Adrenal gland (tissue), 12 donors: ENCODE measurements around the gene FCHSD2. TPM values are rescaled to one million over a fixed set of nuclear protein-coding genes. Genes with fewer than 3 reads are reported as not detected.

Experiments
- DNase-seq, 7 donors: peaks; one replicate each; pipeline ENCODE4 v3.0.0-alpha.2; 2019 to 2020
- H3K27ac ChIP-seq, 5 donors: fragments of 200-600 bp; sonication (generic) in 4 of 5; 1 replicate in 3 of 5; 2 replicates in 2 of 5; pipeline versions ENCODE4 v1.5.1 to v1.8.0; 2016 to 2020; ENCODE audit warnings: mild to moderate bottlenecking in 1 of 5
- H3K27me3 ChIP-seq: fragments of 200-600 bp; 2 replicates; pipeline ENCODE4 v1.8.0; 2021
- H3K36me3 ChIP-seq, 2 donors: fragments of 200-600 bp; replicated peaks in 1 of 2; 1 replicate in 1 of 2; 2 replicates in 1 of 2; pipeline versions ENCODE4 v1.5.1 to v1.8.0; 2018 to 2022
- H3K4me1 ChIP-seq, 2 donors: fragments of 200-600 bp; replicated peaks in 1 of 2; 1 replicate in 1 of 2; 2 replicates in 1 of 2; pipeline versions ENCODE4 v1.5.1 to v1.8.0; 2018 to 2021
- H3K4me3 ChIP-seq, 4 donors: fragments of 200-600 bp; sonication (generic) in 3 of 4; one replicate each; pipeline ENCODE4 v1.5.1; 2016 to 2018
- H3K9me3 ChIP-seq, 3 donors: fragments of 200-600 bp; sonication (generic) in 1 of 3; replicated peaks in 1 of 3; 1 replicate in 2 of 3; 2 replicates in 1 of 3; pipeline versions ENCODE4 v1.5.1 to v1.8.0; 2016 to 2021
- POLR2A ChIP-seq, 2 donors: fragments of 450-650 bp; IDR thresholded peaks; one replicate each; pipeline ENCODE4 v1.6.1; 2017; ENCODE audit warnings: antibody characterized with exemption in 2 of 2, mild to moderate bottlenecking in 2 of 2, moderate library complexity in 1 of 2
- WGBS, 4 donors: extraction: QIAGEN DNeasy Blood & Tissue Kit in 2 of 4; methylation state at CpG; one replicate each; pipeline versions ENCODE4 v1.1.5 to v1.1.7; 2013 to 2017; 5-methylcytosine and 5-hydroxymethylcytosine counted together
- intact Hi-C, 2 donors: fragments of 100-400 bp; cut with DNase I; formaldehyde crosslinking; loops; one replicate each; pipeline versions ENCODE4 v1.14.1 to v1.15.0; 2022 to 2023
- polyA plus RNA-seq, 3 donors: library from polyadenylated mRNA; stranded (reverse); fragments of 200-250 nt in 2 of 3; fragments of 350-450 nt in 1 of 3; fragmentation: Illumina TruSeq in 1 of 3; extraction: RNeasy Lipid Tissue Mini Kit (QIAGEN cat#74804) in 1 of 3; gene quantifications; one replicate each; pipeline ENCODE4 v1.2.3, GENCODE V29; 2013 to 2014
- total RNA-seq, 9 donors: library from RNA; depleted of rRNA in 4 of 9; stranded (reverse); fragments of >200 nt in 4 of 9; fragments of 120-200 nt in 1 of 9; fragmentation: NEBNext Ultra II Directional in 1 of 9; extraction: Animal tissue kit (Norgen Biotek cat#: 25700) in 1 of 9; gene quantifications; one replicate each; pipeline versions ENCODE4 v1.1.0 to v1.2.4, GENCODE V29; 2013 to 2023
- TF ChIP-seq, protein P1 (sequence below), 6 experiments: fragments of 450-650 bp in 4 of 6; fragments of 200-600 bp in 2 of 6; sonication (generic) in 1 of 6; IDR thresholded peaks; 1 replicate in 5 of 6; 2 replicates in 1 of 6; pipeline versions ENCODE4 v1.5.1 to v1.8.0; 2016 to 2021; ENCODE audit warnings: antibody characterized with exemption in 6 of 6, mild to moderate bottlenecking in 2 of 6, moderate library complexity in 1 of 6
- donor health status: healthy with polysubstance abuse.
- donor health status: Bipolar disorder and iron deficiency.
- donor health status: DM: yes; HTN: yes; CAD: no.
- donor health status: DM: no; HTN: no; CAD: no.
- donor health status: DM: no; HTN: no; CAD: no.
- donor health status: DM: yes; HTN: yes; CAD: no.

The FCHSD2 gene
- total and polyA plus RNA-seq, 12 donors: 14.6 to 67.2 (median 32.7) TPM

GRCh38 chr11:72826942-72827480, 315.1 kb downstream of the FCHSD2 start:
- Histone ChIP-seq H3K9me3 (no peaks in the 10 kb centered on the region), H3K27ac (peak overlapping the region in 4 of 5 donors; percentile 45 to 87 (median 76)), H3K27me3 (no peaks in the 10 kb centered on the region), H3K4me3 (no peak overlapping the region), H3K36me3 (peaks cover 0 to 2% of the 10 kb centered on the region in 2 donors), H3K4me1 (peaks cover 23 to 28% of the 10 kb centered on the region in 2 donors)
- TF ChIP-seq POLR2A (IDR thresholded peaks at IDR 0.05): no peak
- TF ChIP-seq, protein P1, sequence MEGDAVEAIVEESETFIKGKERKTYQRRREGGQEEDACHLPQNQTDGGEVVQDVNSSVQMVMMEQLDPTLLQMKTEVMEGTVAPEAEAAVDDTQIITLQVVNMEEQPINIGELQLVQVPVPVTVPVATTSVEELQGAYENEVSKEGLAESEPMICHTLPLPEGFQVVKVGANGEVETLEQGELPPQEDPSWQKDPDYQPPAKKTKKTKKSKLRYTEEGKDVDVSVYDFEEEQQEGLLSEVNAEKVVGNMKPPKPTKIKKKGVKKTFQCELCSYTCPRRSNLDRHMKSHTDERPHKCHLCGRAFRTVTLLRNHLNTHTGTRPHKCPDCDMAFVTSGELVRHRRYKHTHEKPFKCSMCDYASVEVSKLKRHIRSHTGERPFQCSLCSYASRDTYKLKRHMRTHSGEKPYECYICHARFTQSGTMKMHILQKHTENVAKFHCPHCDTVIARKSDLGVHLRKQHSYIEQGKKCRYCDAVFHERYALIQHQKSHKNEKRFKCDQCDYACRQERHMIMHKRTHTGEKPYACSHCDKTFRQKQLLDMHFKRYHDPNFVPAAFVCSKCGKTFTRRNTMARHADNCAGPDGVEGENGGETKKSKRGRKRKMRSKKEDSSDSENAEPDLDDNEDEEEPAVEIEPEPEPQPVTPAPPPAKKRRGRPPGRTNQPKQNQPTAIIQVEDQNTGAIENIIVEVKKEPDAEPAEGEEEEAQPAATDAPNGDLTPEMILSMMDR (IDR thresholded peaks at IDR 0.05): no peak
- WGBS, 4 donors: 91 to 94% (median 92%) methylated on average over 3 to 8 of the region's 8 CpGs
- intact Hi-C loops: loop anchor here in 1 of 2 donors (5.0 kb wide), 1 partner anchor 350 kb away; no protein-coding TSS in a partner anchor
- peak in 2 of 7 donors; percentile 14 to 51 for DNase-seq

GRCh38 chr11:72826191-72826941, 315.8 kb downstream of the FCHSD2 start:
- peak in 2 of 7 donors; percentile 17 to 57 for DNase-seq
- no peak for TF ChIP-seq POLR2A (IDR thresholded peaks at IDR 0.05)
- TF ChIP-seq, protein P1 (IDR thresholded peaks at IDR 0.05): no peak
- WGBS, 4 donors: 92 to 95% (median 92%) methylated on average over 7 to 15 of the region's 15 CpGs
- H3K4me3 ChIP-seq: no peak overlapping the region
- peaks cover 0 to 2% of the 10 kb centered on the region in 2 donors for H3K36me3 ChIP-seq
- H3K4me1 ChIP-seq: peaks cover 21 to 27% of the 10 kb centered on the region in 2 donors
- no peaks in the 10 kb centered on the region for H3K27me3 ChIP-seq
- peak overlapping the region in 2 of 5 donors; percentile 87 for H3K27ac ChIP-seq
- no peaks in the 10 kb centered on the region for H3K9me3 ChIP-seq
- intact Hi-C loops: loop anchor here in 1 of 2 donors (5.0 kb wide), 1 partner anchor 351 kb away; no protein-coding TSS in a partner anchor

- no peak overlapping the region for H3K4me3 ChIP-seq
- no peak overlapping the region for H3K27ac ChIP-seq
- H3K36me3 ChIP-seq: peaks cover 0 to 2% of the 10 kb centered on the region in 2 donors
- no peaks in the 10 kb centered on the region for H3K27me3 ChIP-seq
- no peaks in the 10 kb centered on the region for H3K9me3 ChIP-seq
- TF ChIP-seq, protein P1 (IDR thresholded peaks at IDR 0.05): no peak
- TF ChIP-seq POLR2A (IDR thresholded peaks at IDR 0.05): no peak
- 77 to 100% (median 81%) methylated on average over 2 to 4 of the region's 4 CpGs for whole genome bisulfite sequencing, 4 donors
- H3K4me1 ChIP-seq: peaks cover 21 to 28% of the 10 kb centered on the region in 2 donors
- DNase-seq: peak in 2 of 7 donors; percentile 13 to 51
- intact Hi-C loops: loop anchor here in 1 of 2 donors (5.0 kb wide), 1 partner anchor 352 kb away; no protein-coding TSS in a partner anchor
Observed at GRCh38 chr11:72825661-72826060, 316.5 kb downstream of the FCHSD2 start.

DNA sequence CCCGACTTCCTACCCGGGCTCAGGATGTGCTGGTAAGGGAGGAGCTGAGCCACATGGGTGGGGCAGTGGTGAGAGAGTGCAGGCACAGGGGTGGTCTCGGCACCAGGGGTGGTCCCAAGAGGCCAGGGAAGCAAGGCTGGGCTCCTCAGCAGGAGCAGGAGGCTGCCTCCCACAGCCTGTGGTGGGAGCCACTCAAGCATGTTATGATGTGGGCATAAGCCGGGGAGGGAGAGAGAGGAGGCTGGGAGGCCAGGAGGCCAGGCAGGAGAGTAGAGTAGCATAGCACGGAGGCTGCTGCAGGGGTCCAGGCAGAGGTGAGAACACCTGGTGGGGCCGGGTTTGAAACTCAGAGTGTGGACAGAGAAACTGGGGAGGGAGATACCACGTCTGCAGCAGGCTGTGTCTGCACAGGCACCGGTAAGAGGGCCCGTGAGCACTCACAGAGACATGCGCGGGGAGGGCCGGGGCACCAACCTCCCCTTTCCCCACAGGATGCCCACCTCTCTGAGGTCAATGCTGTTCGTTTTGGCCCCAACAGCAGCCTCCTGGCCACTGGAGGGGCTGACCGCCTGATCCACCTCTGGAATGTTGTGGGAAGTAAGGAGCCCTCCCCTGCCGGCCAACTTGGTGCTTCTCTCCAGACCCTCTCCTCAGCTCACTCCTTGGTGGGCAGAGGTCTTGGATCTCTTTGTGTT, 317.2 kb downstream of the FCHSD2 start:
- Histone ChIP-seq H3K36me3 (peaks cover 0 to 8% of the 10 kb centered on the region in 2 donors), H3K4me1 (peaks cover 21 to 28% of the 10 kb centered on the region in 2 donors), H3K27ac (no peak overlapping the region), H3K9me3 (no peaks in the 10 kb centered on the region), H3K4me3 (no peak overlapping the region), H3K27me3 (no peaks in the 10 kb centered on the region)
- no peak for TF ChIP-seq POLR2A (IDR thresholded peaks at IDR 0.05)
- TF ChIP-seq, protein P1 (IDR thresholded peaks at IDR 0.05): no peak
- DNase-seq: peak in 1 of 7 donors; percentile 19
- 83 to 89% (median 86%) methylated on average over 8 to 15 of the region's 15 CpGs for WGBS, 4 donors
- intact Hi-C loops: loop anchor here in 1 of 2 donors (5.0 kb wide), 1 partner anchor 352 kb away; no protein-coding TSS in a partner anchor
